GM18907 (cell line): ENCODE results near the gene TNFAIP8.

Experiments used
- ATAC-seq: cut with Tn5 transposase; IDR thresholded peaks from one replicate; pipeline ENCODE4 v1.9.1; 2021; ENCODE audit warnings: mild to moderate bottlenecking, moderate library complexity; ENCODE audit not compliant: unreplicated experiment

TNFAIP8 gene

DNA sequence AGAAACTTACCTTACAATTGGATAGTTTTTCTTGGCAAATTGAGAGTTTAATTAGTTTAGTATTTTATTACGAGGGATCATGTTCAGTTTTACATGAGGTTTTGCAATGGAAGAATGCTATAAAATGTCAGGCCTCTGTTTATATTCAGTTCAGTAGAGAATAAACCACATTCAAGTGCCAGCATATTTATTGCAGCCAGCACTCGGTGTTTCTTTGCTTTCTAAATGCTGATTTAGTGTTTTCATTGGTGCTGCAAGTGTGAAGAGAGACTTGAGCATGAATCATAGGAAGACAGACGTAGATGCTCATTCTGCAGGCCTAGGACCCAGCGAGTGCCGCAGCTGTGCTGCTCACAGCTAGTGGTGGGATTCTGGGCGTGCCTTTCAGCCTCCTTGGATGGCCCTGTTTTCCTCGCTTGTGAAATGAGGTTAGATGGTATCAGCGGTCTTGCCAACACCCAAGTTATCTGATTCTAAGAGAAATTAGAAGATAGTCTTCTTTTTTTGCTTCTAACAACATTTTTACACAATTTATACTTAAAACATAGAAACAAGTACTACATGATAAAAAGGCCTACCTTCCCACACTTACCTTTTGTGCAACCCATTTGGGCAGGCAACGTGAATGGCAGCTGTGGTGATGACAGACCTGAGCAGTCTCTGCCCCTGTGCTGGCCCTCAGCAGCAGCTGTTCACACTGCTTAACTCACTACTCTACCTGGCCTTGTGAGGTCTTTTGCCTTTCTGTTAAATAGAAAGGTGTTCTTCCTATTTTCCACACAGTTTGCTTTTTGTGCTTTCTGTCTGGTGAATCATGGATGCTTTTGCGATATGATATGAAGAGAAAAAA is 26.8 kb upstream of the TNFAIP8 start:
- ATAC-seq: no peak

DNA sequence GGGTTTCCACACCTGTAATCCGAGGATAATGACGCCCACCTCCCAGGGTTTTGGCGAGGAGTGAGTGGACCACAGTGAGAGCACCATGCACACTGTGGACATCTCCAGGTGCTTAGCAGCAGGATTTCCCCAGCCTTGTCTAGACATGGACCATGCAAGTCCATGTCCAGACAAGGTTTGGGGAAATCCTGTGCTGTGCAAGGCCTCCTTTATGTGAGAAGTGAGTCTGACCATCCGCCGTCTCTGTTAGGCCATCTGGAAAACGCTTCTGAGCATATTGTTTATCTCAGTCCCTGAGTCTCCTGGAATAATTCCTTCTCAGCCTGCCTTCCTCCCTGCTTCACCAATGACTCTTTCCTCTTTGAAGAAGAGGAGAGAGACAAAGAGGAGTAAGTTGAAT is 26.2 kb upstream of the TNFAIP8 start:
- no peak for ATAC-seq

DNA sequence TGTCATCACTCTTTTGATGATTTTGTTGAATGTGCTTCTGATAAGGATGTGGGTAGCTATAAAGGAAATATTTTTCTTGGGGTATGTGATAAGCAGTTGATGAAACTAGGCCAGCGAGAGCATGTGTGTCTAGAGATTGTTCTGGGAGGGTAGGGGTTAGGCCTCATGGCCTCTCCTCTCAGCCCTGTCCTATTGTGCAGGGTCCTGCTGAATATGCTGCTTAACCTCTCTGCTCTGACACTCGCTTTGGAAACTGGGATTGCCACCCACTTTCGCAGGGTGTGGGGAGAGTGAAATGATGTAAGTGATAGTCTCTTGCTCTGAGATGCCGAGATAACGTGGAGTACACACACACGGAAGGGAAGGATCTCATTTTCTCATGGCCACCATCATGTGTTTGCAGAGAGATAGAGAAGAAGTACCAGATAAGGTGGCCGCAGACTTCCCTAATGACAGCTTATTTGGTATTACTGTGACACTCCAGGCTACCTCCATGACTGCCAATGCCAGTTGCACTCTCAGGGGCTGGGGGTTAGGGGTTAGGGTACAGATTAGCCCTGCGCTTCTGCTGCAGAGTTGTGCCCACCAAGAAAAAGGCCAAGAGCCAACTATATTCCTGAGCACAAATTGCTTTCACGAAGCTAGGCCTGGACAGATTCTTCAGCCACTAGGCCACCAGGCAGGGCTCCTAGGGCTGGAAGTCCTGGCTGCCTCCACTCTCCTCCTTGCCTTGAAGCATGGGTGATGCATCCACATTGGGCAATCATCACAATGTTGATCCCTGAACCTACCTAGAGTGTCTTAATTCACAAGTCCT is 25.2 kb upstream of the TNFAIP8 start:
- no peak for ATAC-seq

DNA sequence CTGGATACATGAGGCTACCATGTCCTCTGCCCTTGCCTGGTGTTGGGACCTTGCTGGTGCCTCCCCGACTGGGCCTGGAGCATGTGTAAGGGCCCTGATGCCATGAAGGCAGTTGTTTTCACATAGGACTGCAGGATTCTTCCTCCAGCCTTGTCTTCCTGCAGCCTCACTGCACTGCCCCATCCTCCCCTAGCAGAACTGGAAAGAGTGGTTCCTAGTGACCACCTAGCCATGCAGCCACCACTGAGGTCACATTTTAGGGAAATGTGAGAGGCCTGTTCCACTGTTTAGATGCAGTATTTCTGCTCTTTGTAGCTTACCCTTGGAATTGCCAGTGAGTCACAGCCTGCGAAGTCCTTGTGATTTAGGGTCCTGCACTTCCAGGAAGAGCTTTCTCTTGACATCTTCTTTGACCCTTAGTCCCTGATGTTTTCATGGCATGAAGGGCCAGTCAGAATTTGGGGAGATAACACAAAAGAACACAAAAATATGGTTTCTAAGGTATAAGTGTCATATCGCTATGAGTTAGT is 24.2 kb upstream of the TNFAIP8 start:
- ATAC-seq: no peak

DNA sequence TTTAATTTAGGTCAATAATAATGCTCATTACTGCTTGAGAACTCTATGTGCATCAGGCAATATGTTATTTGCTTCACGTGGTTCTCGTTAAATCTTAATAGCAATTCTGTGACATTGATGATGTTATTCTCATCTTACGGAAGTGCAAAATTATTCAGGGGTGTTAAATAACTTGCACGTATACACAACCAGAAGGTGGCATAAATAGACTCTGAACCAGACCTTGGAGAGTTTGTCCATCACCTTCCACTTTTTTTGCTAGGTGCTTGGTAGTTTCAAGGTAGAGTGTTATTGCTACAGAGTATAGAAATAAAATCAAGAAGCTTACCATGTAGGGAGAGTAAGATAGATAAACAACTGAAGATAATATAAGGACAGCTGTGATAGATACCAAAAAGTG is 23.6 kb upstream of the TNFAIP8 start:
- ATAC-seq: no peak

DNA sequence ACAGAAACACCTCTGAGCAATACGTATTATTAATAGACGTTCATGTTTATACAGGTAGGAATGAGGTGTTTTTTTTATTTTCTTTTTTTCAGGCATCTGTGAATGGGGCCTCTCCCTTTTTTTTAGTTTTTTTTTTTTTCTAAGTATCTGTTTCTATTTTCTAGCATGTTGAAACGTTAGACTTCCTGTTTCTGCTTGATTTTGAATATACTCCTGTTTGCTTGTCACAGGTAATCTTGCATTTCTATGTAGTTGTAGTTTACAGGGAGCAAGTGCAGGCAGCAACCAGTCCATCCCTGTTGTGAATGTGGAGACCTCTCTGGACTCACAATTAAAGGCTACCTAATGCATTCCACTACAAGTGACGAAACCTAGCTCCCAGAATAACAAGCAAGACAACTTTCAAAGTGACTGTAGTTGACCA is 22.8 kb upstream of the TNFAIP8 start:
- ATAC-seq: peak; percentile 33

DNA sequence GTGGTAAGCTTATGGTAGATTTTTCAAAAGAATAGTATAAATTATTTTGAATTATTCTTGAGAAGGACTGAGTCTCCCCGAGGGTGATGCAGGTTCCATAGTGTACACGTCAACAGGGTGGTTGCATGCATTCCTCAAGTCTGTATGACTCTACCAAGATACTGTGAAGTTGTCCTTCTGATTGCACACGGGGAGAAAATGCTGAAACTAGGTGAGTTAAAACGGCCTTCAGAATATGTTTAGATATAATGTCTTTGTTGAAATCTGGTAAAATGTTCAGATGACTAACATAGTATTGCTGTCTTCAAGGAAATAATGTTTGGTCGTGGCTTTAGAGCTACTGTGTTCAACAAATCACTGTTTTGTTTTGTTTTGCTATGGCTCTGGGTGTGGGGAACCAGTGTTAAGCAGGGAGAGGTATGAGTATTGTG is 22.4 kb upstream of the TNFAIP8 start:
- ATAC-seq: peak; percentile 27

DNA sequence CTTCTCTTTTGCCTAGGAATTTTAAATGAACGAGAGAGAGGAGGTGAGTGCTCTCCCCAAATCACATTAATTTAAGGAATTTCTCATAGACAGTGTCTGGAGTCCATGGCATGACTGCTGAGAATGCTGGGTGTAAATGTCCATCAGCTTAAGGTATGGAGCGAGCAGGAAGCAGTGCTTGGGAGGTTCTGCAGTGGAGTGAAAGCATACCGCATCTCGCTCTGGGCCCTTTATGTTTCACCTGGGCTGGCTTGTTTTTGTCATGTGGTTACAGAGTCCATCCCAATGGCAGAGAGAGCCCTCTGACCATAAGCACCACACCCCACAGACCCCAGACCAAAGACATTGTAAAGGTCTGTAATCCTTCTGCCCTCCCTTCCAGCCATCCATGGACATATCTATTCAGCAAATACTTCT is 20.6 kb upstream of the TNFAIP8 start:
- ATAC-seq: no peak

DNA sequence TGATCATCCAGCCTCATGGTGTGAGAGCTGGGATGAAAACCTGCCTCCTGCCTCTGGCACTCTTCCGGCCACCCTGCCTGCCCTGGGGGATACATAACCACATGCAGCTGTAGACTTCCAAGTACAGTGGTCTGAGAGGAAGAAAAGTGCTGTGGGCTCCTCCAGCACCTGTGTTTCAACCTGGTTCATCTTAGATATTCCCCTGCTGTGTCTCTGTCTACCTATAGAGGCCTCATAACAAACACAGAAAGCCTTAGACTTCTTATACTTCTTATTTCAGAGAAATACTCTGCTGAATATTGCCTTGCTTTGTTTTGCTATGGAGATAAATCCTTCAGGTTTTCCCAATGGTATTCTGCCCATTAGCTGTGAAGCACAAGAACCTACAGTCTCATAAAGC is 19.6 kb upstream of the TNFAIP8 start:
- no peak for ATAC-seq

DNA sequence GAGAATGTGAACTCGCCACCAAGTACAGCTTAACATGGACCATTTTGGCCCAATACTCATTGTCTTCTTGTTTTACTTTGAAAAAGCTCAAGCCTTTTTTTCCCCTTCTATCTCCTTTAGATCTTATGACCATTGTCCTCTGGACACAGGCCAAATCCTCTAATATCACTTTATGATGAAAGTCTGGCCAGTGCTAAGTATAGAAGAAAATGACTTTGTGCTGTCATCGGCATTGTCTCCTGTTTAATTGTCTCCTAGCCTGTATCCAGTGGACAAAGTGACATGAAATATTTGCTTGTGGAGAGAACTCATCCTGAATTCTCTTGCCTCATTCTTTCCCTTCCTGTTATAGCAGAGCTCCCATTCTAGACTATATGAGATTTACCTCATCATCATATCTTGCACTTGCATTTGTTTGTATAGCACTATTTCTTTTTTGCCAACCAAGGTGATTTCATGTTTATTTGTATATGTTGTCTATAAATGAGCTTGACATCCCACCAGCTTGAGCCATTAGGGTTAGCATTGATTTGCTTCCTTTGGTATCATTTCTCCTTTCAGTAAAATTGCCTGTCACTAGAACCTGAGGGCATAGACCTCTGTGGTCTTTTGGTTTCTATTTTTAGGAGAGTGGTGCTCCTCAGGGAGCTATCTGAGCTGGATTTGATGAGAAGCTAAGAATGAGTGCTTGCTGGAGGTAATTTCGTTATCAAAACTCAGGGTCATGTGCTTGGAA is 18.8 kb upstream of the TNFAIP8 start:
- no peak for ATAC-seq

DNA sequence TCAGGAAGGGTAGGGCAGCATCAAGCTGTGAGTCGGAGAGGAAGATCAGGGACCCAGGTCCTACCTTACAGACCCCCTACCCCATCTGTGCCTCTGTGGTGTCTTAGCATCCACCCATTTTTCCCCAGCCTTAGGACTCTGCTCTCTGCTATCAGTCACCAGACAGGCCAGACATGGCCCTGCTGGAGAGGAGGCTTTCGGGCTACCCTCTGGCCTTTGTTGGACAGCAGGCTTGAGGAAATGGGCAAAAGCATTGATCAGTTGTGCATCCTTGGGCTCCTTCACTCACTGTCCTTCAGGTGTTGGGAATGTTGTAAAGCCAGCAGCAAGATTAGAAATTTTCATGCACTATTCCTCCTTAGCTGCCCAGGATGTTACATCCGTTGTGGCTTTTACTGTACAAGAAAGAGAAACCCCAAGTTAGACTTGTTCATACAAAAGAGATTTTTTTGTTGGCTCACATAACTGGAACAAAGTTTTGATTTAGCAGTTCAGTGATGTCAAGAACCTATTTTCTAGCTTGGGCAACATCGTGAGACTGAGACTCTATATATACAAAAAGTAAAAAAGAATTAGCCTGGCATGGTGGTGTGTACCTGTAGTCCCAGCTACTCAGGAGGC is 17.4 kb upstream of the TNFAIP8 start:
- no peak for ATAC-seq

DNA sequence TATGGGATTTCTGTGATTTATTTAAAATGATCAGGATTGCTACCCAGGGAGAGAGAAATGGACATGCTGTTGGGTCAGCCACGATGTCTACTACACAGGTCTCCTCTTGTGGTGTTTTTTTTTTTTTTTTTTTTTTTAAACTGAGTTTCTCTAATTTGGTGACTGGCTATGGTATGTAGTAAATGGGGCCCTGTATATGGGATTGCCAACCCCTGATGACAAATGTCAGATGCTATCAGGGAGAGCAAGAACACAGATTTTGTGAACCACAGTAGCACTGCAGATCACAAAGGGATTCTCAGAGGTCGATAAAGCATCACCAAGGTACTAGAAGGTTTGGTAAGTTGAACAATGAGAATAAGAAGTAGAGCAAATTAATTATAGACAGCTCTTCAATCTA is 16.5 kb upstream of the TNFAIP8 start:
- no peak for ATAC-seq

DNA sequence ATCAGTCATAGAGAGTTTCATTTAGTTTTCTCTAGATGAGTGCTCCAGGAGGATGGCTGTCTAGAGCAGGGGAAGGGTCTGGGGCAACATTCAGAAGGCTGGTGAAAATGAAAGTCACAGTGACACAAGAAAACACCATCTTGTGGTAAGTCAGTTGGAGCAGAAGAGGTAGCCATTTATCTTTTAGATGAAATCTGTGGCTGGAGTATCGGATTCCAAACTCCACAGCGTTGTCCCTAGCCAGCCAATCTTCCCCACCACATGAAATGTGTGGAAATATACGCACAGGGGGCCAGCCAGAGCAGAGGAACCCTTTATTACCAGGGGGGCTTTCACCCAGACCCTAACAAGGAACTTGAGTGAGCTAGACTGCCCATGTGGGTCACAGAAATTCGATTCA is 15.9 kb upstream of the TNFAIP8 start:
- no peak for ATAC-seq

DNA sequence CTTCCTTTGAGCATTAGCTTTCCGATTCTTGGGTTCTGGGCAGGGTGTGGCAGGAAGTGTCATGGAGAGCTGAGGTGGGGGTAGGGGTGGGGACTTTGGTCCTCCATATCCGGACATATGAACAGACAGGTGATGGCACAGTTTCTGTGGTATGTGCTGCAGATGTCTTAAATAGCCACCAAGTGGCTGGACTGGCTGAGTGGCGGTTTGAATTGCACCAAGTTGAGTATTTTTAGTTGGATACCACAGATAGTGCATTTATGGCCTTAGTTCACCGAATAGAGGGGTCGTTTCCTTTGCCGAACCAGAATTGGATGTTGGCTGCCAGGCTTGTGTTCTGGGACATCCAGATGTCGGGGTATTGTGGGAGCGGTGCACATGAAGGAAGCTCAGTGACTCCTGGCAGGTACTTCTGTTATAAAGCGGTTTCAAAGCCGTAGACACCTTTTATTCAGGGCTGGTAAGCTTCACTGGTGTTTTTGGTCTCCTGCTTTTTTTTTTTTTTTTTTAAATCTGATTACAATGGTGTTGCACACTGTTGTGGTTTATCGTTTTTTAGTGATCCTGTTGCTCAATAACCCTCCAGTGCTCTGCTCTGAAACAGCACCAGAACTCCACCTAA is 15.1 kb upstream of the TNFAIP8 start:
- ATAC-seq: peak; percentile 74

DNA sequence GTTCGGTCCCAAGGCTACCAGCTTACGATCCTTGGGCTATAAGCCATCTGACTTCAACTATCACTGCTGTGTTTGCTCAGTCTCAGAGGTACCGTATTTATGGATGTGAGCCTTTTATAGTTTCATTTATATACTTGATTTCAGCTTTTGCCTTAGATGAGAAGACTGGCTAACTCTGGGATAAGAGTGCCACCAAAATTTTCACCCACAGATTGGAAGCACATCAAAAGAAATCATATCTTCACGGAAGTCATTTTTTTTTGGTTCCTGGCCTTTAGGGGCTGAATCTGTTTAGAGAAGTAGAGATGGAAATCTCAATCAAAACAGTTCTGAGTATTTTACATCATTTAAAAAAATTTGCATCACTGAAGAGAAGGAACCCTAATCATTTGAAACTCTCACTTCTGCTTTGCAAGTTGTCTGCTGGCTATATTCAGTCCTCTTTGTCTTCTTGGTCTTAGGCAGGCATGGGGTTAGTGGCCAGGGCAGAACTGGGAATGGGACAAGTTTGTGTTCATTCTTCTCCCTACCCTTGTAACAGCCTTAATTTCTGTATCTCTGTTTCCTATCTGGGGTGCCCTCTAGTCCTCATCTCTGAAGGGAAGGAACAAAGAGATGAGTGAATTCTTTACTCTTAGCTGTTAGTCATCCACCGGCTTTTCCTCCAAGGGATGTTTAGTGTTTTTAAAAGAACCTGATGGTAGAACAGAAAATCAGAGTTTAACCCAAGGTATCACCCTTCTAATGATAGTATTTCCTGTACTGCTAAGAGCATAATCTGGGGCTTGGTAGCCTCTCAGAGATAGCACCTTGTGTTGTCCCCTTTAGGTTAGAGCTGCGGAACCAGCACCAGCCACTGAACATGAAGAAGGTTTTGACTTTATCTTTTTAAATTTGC is 14.1 kb upstream of the TNFAIP8 start:
- ATAC-seq: peak; percentile 55

DNA sequence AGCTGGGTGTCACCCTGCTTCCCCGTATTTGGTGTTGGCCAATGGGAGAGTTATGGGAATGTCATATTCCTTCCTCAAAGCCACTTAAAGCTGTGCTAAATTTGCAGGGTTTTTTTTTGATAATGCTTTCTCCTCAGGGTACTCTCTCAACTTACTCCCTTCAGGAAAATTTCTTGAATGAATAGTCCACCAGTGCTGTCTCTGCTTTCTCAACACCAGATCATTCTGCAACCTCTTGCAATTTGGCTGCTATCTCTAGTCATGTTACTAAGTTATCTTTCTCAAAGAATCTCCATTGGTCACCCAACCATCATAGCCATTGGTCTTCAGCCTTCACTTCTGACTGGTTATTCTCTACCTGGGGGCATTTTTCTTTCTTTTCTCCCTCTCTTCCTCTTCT is 13.4 kb upstream of the TNFAIP8 start:
- no peak for ATAC-seq

DNA sequence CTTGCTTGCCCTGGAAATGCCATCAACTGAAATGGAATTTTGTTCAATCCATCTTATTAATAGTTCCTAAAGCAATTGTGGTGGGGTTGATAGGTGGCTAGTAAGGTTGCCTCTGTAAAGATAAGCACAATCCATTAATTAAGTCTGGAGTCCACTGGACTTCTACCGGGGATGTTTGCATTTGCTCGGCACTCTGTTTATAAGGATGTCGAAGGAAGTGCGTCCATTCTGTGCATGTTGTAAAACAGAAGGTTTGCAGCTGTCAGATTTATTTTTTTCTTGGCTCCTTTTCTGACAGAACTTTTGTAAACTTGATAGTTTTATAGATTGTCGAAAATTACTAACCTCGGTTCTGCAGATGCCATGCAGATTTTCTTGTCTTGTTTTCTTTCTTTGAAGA is 12.8 kb upstream of the TNFAIP8 start:
- no peak for ATAC-seq

DNA sequence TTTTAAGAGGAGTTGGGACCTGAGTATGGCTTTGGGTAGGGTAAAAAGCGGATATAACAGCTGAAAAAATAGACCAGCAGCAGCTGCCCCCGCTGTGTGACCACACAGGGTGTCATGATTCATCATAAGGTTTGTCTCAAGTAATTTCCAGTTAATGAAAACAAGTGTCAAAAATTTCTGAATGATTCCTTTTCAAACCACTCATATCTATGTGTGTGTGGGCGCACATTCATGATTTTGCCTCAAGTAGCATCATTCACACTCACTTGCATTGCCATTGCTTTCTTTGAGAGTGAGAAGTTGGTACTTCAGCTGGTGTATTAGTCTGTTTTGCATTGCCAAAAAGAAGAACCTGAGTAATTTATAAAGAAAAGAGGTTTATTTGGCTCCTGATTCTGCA is 12.1 kb upstream of the TNFAIP8 start:
- peak; percentile 25 for ATAC-seq

DNA sequence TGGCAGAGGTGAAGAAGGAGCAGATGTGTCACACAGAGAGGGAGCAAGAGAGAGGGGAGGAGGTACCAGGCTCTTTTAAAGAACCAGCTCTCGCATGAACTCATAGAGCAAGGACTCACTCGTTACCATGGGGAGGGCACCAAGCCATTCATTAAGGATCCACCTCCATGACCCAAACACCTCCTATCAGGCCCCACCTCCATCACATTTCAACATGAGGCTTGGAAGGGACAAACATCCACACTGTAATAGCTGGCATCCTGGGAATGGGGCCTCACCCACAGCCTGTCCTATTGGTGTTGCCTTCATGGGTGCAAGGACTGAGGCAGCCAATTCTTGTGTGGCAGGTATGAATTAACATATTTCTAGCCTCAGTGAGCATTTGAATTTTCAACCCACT is 11.6 kb upstream of the TNFAIP8 start:
- no peak for ATAC-seq
